GM21619 (cell line): Measurements from ENCODE around the gene AKAP6.

ENCODE experiments used
- ATAC-seq: cut with Tn5 transposase; IDR thresholded peaks from one replicate; pipeline ENCODE4 v1.9.1; 2021; ENCODE audit not compliant: unreplicated experiment

AKAP6 gene

DNA sequence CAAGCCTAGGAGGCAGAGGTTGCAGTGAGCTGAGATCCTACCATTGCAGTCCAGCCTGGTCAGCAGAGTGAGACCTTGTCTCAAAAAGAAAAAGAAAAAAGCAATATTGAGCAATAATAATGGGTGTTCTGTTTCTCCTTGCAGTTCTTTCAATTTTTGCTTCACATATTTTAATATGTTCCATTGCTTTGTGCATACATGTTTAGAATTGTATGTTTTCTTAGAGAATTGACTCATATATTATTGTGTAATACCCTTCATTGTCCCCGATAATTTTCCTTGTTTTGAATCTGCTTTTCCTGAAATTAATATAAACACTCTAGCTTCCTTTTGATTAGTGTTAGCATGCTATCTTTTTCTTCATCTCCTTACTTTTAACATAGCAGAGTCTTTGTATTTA, 471.2 kb downstream of the AKAP6 start:
- ATAC-seq, result no peak

DNA sequence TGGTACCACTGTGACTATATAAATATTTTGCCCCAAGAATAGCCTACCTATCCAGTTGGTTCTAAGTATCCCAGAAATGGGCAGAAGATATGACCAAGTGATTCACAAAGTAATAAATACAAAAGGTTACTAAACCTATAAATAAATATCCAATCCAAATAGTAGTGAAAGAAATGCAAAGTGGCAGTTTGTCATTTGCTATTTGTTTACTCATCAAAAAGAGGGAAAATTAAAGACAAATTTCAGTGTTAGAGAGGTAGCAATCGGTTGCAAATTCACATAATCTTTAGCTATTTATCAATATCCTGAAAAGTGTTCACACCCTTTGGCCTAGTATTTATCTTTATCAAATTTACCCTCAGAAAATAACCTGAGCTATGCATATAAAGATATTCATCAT, 473.2 kb downstream of the AKAP6 start:
- no peak for ATAC-seq

DNA sequence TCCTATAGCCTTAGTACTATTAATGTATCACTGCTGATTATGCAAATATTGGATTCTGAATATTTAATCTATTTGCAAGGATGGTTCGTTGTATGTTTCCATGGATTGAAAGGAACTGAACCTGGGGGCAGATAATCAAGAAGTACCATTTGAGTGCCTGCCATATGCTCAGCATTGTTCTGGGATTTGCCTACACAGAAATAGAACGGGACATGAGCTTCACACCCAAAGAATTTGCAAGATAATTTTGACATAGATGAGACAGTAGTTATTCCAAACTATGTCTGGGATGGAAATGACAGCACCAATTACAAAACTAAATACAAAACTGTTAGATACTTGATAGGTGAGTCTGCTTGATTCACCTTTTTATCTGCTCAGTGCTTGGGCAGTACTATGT, 476.9 kb downstream of the AKAP6 start:
- ATAC-seq, result no peak

DNA sequence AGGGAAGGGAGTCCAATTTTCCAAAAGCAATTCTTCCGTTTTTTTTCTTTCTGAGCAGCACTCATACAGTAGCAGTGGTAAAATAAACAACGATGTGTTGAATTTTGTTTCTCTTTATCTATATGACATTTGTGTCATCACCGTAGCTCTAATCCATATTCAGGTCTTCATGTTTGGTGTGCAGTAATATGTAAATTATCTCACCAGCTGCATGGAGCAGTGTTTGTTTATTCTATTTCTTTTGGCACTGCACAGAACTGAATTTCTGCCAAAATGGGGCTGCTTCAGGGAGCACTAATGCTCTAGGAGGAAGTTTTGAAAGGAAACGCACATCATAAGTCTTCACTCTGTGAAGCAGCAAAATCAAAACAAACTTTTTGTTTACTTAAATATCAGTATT, 479.5 kb downstream of the AKAP6 start:
- no peak for ATAC-seq

DNA sequence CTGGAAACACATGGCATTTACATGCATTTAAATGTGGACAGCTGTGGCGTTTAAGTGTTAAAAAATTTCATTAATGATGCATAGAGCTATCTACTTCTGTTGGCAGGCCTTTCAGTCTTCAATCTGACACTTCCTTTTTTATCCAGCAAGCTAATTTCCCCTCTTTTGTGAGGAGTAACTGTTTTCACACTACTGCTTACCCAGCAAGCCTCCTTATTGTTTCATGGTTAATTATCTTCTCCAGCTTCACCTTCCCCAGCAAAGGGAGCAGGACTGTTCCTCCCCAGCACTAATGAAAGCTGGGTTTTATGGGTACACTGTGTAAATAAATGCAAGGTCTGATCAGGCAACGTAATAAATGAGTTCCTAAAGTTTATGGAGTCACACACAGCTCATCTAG, 480.2 kb downstream of the AKAP6 start:
- ATAC-seq, result no peak

DNA sequence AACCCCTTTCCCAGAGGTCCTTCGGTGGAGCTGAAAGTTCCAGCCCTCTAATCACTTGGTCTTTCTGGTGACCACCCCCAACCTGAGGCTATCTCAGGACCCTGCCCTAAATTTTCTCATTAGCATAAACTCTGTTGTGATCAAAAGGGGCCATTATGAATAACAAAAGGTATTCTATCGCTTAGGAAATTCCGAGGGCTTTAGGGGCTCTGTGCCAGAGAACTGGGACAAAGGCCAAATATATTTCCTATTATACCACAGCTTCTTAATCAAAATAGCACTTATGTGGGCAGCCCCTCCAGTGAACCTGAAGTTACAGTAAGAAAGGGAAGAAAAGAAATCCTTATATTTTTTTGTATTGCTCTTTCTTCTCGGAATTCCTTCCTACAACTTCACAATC, 484.3 kb downstream of the AKAP6 start:
- no peak for ATAC-seq

DNA sequence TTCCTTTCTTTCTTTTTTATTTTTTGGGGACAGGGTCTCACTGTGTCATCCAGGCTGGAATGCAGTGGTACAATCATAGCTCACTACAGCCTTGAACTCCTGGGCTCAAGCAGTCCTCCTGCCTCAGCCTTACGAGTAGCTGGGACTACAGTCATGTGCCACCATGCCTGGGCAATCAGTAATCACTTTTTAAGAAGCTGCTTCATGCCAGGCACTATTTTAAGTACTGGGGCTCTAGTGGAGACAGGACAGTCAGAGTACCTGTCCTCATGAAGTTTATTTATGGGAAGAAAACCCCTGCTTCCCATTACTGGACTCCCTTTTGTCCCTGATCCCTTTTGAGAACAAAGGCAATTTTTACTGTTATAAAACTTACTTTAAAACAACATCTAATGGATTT, 485.6 kb downstream of the AKAP6 start:
- ATAC-seq, result no peak

DNA sequence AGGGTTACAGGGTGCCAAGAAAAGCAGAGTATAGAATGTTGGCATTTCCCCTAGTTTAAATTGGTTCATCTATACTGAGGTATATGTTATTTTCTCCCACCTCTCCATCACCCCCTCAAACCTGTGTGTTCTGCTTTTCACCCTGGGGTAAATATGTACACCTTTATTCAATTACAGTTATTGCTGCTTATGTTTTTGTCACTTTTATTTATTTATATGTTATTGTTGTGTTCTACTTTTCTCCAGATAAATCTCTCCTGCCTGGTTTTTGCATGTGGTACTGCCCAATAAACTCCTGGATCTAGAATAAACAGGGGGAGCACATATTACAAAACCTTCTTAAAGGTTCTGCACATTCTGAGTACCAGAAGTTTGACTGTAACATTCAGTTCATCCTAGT, 487.5 kb downstream of the AKAP6 start:
- ATAC-seq, result no peak

DNA sequence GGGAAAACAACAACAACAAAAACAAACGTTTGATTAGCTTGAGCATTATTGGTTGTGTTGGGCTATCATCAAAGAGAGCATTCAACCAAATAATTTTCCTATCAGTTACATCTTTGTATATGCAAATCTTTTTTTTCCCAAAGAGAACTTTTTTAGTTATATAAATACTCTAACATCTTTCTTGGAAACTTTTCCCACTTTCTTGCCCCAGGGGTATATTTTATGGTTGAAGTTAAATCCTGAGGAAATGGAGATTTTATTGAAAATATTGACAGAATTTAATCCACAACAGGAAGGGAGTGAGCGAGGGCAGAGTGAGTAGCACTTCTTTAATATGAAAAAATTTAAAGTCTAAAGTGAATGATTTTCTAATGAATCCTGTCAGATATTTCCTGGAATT, 488.7 kb downstream of the AKAP6 start:
- no peak for ATAC-seq

DNA sequence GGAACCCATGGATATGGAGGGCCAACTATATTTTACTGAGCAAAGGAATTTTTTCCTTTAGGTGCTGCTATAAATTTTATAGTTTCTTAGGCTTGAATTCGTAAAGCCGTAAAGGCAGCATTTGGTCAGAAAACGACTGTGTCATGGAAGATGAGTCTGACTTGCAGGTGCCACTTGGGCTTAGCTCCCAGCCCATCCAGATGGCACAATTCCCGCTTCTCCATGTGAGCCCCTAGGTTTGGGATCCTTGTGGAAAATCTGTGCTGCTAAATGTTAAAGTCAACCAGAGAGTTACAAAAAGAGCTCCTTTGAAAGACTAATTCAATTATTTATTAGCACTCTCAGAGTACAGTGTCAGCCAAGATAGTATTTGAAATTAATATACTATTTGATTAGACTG, 489.5 kb downstream of the AKAP6 start:
- no peak for ATAC-seq

DNA sequence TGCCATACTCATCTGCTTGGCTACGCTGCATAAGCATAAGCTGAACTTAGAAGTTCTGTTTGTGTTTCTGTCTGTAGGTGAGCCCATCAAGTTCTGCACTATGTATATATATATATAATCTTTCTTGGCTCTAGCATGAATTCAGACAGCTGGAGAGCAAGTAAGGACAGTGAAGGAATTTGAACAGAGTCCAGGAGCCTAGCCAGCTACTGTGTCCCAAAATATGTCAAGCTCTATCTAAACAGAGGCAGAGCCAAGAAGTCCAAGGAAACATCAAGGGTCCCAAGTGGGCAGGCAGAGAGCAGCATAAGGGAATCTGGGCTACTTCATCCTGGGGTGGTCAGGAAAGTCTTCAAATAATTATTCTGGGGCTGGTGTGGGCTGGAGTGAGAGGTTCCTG, 491.1 kb downstream of the AKAP6 start:
- ATAC-seq, result no peak

DNA sequence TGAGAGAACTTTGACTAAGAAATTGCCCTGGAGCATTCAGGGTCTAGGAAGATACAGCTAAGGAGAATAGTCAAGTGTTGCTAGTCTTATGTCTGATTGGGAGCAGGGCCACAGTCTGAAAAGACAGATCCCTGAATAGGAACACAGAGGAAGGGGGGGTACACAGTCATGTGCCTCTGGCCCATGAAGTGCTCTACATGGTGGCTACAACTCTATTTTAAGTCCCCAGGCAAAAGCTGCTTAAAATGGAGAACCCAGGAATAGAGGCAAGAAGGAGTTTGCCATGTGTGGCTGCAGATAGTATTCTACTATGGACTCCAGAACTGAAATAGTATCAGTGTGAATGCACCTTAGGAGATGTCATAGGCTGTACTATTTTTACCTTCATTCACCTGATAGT, 491.6 kb downstream of the AKAP6 start:
- no peak for ATAC-seq

DNA sequence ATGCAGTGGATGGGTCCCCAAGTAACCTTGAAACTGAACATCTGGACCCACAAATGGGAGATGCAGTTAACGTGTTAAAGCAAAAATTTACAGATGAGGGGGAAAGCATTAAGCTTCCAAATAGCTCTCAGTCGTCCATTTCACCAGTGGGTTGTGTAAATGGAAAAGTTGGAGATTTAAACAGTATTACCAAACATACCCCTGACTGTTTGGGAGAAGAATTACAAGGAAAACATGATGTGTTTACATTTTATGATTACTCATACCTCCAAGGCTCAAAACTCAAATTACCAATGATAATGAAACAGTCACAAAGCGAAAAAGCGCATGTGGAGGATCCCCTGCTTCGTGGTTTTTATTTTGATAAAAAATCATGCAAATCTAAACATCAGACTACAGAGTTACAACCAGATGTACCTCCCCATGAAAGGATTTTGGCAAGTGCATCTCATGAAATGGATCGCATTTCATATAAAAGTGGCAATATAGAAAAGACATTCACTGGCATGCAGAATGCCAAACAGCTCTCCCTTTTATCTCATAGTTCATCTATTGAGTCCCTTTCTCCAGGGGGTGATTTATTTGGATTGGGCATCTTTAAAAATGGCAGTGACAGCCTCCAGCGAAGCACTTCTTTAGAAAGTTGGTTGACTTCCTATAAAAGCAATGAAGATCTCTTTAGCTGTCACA, 493.0 kb downstream of the AKAP6 start:
- ATAC-seq, result no peak

DNA sequence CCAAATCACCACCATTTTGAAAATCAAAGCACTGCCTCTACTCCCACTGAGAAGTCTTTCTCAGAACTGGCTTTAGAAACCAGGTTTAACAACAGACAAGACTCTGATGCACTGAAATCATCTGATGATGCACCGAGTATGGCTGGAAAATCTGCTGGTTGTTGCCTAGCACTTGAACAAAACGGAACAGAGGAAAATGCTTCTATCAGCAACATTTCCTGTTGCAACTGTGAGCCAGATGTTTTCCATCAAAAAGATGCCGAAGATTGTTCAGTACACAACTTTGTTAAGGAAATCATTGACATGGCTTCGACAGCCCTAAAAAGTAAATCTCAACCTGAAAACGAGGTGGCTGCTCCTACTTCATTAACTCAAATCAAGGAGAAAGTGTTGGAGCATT, 494.6 kb downstream of the AKAP6 start:
- no peak for ATAC-seq

DNA sequence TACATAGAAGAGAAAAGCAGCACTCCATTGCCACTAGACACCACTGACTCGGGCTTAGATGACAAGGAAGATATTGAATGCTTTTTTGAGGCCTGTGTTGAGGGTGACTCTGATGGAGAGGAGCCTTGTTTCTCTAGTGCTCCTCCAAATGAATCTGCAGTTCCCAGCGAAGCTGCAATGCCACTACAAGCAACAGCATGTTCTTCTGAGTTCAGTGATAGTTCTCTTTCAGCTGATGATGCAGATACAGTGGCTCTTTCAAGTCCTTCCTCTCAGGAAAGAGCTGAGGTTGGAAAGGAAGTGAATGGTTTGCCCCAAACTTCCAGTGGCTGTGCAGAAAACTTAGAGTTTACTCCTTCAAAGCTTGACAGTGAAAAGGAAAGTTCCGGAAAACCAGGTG, 495.1 kb downstream of the AKAP6 start:
- no peak for ATAC-seq

DNA sequence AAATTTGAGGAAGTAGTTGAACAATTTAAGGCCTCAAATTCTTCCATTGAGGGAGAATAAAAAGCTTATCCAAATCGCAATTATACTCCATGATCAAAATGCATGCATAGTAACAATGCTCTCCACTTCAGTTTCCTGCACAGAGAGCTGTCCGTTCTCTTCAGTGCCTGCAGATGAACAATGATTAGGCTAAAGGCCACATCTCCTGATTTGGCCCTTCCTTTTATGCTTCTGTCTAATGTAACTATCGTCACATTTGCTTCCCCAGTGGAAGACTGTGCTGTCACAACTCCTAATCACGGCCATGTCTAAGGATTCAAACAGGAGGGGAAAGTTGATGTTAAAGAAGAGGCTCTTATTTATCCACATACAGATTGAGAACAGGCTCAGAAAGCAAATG, 496.0 kb downstream of the AKAP6 start:
- no peak for ATAC-seq

DNA sequence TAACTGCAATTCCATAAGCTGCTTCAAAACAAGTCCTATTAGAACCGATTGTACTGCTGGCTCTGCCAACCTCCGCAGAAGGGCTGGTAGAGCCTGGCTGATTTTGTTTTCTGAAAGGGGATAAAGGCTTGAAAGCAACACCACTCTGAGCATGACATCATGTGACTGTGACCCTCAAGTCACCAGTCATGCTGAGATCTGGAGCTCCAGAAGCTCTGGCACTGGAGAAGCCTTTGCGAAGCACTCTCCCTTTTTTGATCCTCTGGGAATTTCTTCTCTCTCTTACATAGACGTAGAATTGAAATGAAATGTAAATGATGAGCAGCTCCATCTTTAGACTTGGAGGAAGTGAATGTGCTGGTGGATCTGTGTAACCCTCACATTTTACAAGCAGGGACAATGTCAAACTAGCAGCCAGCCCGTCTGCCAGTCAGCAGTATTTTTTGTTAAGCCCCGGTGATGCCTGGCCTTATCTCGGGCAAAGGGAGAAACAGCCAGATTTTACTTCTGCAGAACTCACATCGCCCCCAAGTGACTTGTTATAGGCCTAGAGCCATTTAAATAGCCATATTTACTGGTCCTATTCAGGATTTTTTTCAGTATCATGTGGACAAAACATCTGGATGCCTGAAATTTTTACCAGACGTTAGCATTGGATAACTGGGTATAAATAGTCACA, 497.4 kb downstream of the AKAP6 start:
- no peak for ATAC-seq

DNA sequence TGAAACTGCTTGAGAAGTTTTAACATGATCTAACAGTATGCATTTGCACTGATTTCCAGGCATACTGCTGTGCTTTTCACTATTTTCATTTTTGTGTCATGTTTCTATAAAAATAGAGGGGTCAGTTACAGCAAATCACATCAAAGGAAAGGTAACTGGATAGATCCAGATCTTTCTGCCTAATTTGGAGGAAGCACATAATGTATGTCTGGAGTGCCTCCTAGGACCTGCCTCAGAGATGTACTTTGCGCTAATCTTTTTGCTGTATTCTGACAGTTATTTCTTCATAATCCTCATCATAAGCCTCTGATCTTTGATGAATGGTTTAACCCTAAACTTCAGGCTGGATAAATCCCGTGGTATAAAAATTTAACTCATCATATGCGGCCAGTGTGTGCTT, 498.4 kb downstream of the AKAP6 start:
- ATAC-seq, result no peak

DNA sequence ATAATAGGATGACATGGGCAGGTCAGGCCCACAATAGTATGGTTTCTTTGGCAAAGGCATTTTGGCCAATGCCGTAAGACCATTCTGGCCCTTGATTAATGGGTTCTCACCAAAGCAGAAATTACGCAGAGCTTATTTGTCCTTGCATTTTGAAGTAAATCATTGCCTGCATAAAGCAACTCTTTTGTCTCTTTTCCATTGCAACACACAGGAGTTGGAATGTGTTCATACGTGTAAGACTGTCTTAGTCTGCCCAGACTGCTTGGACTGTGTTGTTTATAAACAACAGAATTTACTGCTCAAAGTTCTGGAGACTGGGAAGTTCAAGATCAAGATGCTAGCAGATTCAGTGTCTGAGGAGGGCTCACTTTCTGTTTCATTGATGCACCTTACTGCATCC, 506.8 kb downstream of the AKAP6 start:
- ATAC-seq, result no peak

DNA sequence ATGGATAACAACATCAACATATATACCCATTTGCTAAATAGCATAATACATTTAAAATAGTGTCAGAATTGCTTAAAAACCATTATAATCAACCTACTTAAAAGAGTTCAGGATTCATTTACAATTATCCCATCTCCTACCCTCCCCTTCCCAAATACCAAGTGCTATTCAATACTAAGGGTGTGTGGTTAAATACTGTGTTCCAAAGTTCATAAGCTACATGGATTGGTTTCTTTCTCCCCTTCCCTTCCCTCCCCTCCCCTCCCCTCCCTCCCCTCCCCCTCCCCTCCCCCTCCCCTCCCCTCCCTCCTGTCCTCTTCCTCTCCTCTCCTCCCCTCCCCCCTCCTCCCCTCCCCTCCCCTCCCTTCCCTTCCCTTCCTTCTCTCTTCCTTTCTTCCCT, 512.6 kb downstream of the AKAP6 start:
- no peak for ATAC-seq

DNA sequence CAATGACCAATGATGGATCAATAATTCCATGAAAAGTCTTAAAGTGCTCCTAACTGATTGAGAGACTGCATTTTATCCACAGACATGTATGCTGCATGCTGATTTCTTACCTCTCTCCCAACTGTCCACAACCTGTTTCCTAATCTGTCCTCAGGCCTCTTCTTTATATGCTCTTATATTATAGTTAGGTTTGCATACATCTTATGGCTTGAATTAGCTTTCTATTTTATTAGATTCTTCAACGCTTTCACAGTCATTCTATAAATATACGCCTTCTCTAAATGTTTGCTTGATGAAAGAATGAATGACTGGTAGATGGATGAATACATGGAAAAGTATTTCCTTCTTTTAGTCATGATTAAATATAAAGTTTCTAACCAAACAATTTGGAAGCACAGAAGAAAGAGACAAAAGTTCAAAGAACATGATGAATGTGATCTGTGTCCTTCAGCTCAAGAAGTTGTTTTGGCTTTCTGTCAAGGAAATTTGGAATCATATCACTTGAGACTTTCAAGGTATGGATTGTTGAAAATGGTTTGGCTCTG, 517.8 kb downstream of the AKAP6 start:
- no peak for ATAC-seq

DNA sequence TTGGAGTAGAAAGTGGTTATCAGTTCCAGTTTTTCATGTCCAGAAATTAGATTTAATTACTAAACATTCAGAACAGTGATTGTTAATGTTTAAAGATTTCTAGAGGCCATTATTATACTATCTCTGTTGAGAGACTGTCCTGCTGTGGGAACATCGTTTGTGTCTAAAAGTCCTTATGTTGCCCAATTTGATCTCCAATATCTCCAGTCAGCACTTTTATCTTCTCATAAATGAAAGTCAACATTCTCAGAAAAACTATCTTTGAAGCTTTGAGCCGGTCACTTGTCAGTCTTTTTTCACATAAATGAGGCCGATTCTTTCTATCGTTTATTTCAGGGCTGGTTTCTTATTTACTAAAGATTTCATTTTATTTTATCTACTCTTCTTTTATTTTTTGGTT, 518.8 kb downstream of the AKAP6 start:
- ATAC-seq, result no peak
